Measurements from ENCODE around the gene MAPK12. TPM values are rescaled to one million over a fixed set of nuclear protein-coding genes. Genes with fewer than 3 reads are reported as not detected.

MAPK12 gene
- total RNA-seq, 2 experiments from 2014 or later, result 1.2 to 1.3 TPM

DNA sequence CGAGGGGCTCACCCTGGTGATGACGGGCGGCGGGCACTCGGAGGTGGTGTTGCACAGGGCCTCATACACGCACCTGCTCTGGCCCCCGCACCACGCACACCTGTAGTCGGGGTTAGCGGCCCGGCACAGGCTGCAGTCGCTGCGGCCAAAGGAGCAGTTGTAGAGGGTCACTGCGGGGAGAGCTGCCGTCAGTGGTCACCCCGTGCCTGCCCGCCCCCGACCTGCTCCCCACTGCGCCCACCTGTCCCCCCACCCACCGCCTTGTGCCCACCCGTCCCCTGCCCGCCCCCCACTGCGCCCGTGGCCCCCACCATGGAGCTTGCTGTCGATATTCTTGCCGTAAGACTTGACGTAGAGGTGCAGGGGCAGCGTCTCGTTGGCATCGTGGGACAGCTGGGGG, 22.3 kb upstream of the MAPK12 start:
- no peak overlapping the region for H3K27ac ChIP-seq (ENCODE audit: low read depth in 1 of 2, low read length in 2 of 2)
- CTCF ChIA-PET, result no interaction called here

GRCh38 chr22:50282361-50283155, 21.1 kb upstream of the MAPK12 start:
- H3K4me1 Mint-ChIP-seq (ENCODE audit: low read depth), result no peaks in the 10 kb centered on the region
- no peaks in the 10 kb centered on the region for H3K36me3 Mint-ChIP-seq (ENCODE audit: low read depth)
- H3K27ac Mint-ChIP-seq, result no peak overlapping the region
- Histone ChIP-seq H3K27ac (ENCODE audit: low read depth in 1 of 2, low read length in 2 of 2) (no peak overlapping the region), H3K4me1 (ENCODE audit: insufficient read depth, low read length) (no peaks in the 10 kb centered on the region), H3K36me3 (ENCODE audit: insufficient read depth, low read length) (no peaks in the 10 kb centered on the region), H3K9me3 (ENCODE audit: control insufficient read depth in 1 of 2, insufficient read depth in 1 of 2, low read length in 2 of 2) (peaks cover 0 to 5% of the 10 kb centered on the region in 2 experiments), H3K27me3 (ENCODE audit: control insufficient read depth in 1 of 2, insufficient read depth in 2 of 2, low read length in 2 of 2) (no peaks in the 10 kb centered on the region), H3K4me3 (ENCODE audit: low read length) (no peak overlapping the region)
- DNase-seq, result no peak
- H3K4me3 Mint-ChIP-seq, result no peak overlapping the region
- TF ChIP-seq, protein P1, sequence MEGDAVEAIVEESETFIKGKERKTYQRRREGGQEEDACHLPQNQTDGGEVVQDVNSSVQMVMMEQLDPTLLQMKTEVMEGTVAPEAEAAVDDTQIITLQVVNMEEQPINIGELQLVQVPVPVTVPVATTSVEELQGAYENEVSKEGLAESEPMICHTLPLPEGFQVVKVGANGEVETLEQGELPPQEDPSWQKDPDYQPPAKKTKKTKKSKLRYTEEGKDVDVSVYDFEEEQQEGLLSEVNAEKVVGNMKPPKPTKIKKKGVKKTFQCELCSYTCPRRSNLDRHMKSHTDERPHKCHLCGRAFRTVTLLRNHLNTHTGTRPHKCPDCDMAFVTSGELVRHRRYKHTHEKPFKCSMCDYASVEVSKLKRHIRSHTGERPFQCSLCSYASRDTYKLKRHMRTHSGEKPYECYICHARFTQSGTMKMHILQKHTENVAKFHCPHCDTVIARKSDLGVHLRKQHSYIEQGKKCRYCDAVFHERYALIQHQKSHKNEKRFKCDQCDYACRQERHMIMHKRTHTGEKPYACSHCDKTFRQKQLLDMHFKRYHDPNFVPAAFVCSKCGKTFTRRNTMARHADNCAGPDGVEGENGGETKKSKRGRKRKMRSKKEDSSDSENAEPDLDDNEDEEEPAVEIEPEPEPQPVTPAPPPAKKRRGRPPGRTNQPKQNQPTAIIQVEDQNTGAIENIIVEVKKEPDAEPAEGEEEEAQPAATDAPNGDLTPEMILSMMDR (IDR thresholded peaks at IDR 0.05), result no peak
- no peaks in the 10 kb centered on the region for H3K27me3 Mint-ChIP-seq
- CTCF ChIA-PET, result no interaction called here
- H3K9me3 Mint-ChIP-seq, result no peaks in the 10 kb centered on the region
- intact Hi-C loops (cut with DNase I, micrococcal nuclease), result no loop called here
- POLR2A ChIA-PET, result no interaction called here
- ATAC-seq (ENCODE audit: poor library complexity), result no peak

More for the DNA sequence above, 22.3 kb upstream of the MAPK12 start:
- Mint-ChIP-seq H3K9me3 (no peaks in the 10 kb centered on the region), H3K4me3 (no peak overlapping the region), H3K36me3 (ENCODE audit: low read depth) (no peaks in the 10 kb centered on the region), H3K4me1 (ENCODE audit: low read depth) (no peaks in the 10 kb centered on the region), H3K27me3 (no peaks in the 10 kb centered on the region), H3K27ac (no peak overlapping the region)
- intact Hi-C loops (cut with DNase I, micrococcal nuclease), result no loop called here
- TF ChIP-seq, protein P1 (IDR thresholded peaks at IDR 0.05), result no peak
- Histone ChIP-seq H3K9me3 (ENCODE audit: control insufficient read depth in 1 of 2, insufficient read depth in 1 of 2, low read length in 2 of 2) (no peaks in the 10 kb centered on the region), H3K27me3 (ENCODE audit: control insufficient read depth in 1 of 2, insufficient read depth in 2 of 2, low read length in 2 of 2) (no peaks in the 10 kb centered on the region), H3K4me3 (ENCODE audit: low read length) (no peak overlapping the region), H3K36me3 (ENCODE audit: insufficient read depth, low read length) (no peaks in the 10 kb centered on the region), H3K4me1 (ENCODE audit: insufficient read depth, low read length) (no peaks in the 10 kb centered on the region)
- DNase-seq (no peak), ATAC-seq (ENCODE audit: poor library complexity) (no peak)
- POLR2A ChIA-PET, result no interaction called here

GRCh38 chr22:50281957-50282356, 20.5 kb upstream of the MAPK12 start:
- H3K9me3 Mint-ChIP-seq, result no peaks in the 10 kb centered on the region
- intact Hi-C loops (cut with DNase I, micrococcal nuclease), result no loop called here
- H3K4me3 ChIP-seq (ENCODE audit: low read length), result no peak overlapping the region
- DNase-seq (no peak), ATAC-seq (ENCODE audit: poor library complexity) (no peak)
- H3K4me1 ChIP-seq (ENCODE audit: insufficient read depth, low read length), result no peaks in the 10 kb centered on the region
- no peaks in the 10 kb centered on the region for H3K4me1 Mint-ChIP-seq (ENCODE audit: low read depth)
- H3K4me3 Mint-ChIP-seq, result no peak overlapping the region
- H3K36me3 ChIP-seq (ENCODE audit: insufficient read depth, low read length), result no peaks in the 10 kb centered on the region
- TF ChIP-seq, protein P1 (IDR thresholded peaks at IDR 0.05), result no peak
- peaks cover 0 to 5% of the 10 kb centered on the region in 2 experiments for H3K9me3 ChIP-seq (ENCODE audit: control insufficient read depth in 1 of 2, insufficient read depth in 1 of 2, low read length in 2 of 2)
- H3K27me3 ChIP-seq (ENCODE audit: control insufficient read depth in 1 of 2, insufficient read depth in 2 of 2, low read length in 2 of 2), result no peaks in the 10 kb centered on the region
- H3K27me3 Mint-ChIP-seq, result no peaks in the 10 kb centered on the region
- H3K36me3 Mint-ChIP-seq (ENCODE audit: low read depth), result no peaks in the 10 kb centered on the region
- CTCF ChIA-PET, result no interaction called here
- no peak overlapping the region for H3K27ac ChIP-seq (ENCODE audit: low read depth in 1 of 2, low read length in 2 of 2)
- POLR2A ChIA-PET, result no interaction called here
- no peak overlapping the region for H3K27ac Mint-ChIP-seq
